Thoracic aorta (tissue), 2 donors: ENCODE results near the gene KLHL15. TPM values are rescaled to one million over a fixed set of nuclear protein-coding genes. Genes with fewer than 3 reads are reported as not detected.

Experiments
- ATAC-seq: fragments of 150-250 bp; one replicate; pipeline ENCODE4 v1.8.0; 2017; ENCODE audit warnings: low read depth; ENCODE audit not compliant: insufficient number of reproducible peaks, low FRiP score
- DNase-seq: peaks from one replicate; pipeline ENCODE4 v3.0.0-alpha.2; 2020; ENCODE audit warnings: low spot score
- H3K27ac ChIP-seq, 2 donors: fragments of 200-600 bp; sonication (generic); 1 replicate in 1 of 2; 2 replicates in 1 of 2; pipeline ENCODE4 v1.5.1; 2016; ENCODE audit warnings: mild to moderate bottlenecking in 2 of 2, moderate library complexity in 2 of 2
- H3K27me3 ChIP-seq: fragments of 200-600 bp; sonication (generic); replicated peaks from 2 replicates; pipeline ENCODE4 v1.6.0; 2016; ENCODE audit warnings: mild to moderate bottlenecking; ENCODE audit not compliant: insufficient read depth
- H3K36me3 ChIP-seq: fragments of 200-600 bp; sonication (generic); one replicate; pipeline ENCODE4 v1.5.1; 2016
- H3K4me1 ChIP-seq, 2 donors: fragments of 200-600 bp; sonication (generic); 1 replicate in 1 of 2; 2 replicates in 1 of 2; pipeline versions ENCODE4 v1.5.1 to v1.6.0; 2016; ENCODE audit warnings: low read depth in 2 of 2, mild to moderate bottlenecking in 1 of 2; ENCODE audit not compliant: control insufficient read depth in 1 of 2
- H3K4me3 ChIP-seq: fragments of 200-600 bp; sonication (generic); 2 replicates; pipeline ENCODE4 v1.5.1; 2016; ENCODE audit warnings: mild to moderate bottlenecking
- H3K9me3 ChIP-seq: fragments of 200-600 bp; sonication (generic); 2 replicates; pipeline ENCODE4 v1.5.1; 2016
- CTCF ChIP-seq: fragments of 200-600 bp; sonication (generic); IDR thresholded peaks from one replicate; pipeline ENCODE4 v1.5.1; 2019; ENCODE audit warnings: antibody characterized with exemption
- total RNA-seq, 2 donors: library from RNA; depleted of rRNA; stranded (reverse); fragments of >200 nt; gene quantifications; one replicate each; pipeline versions ENCODE4 v1.1.0 to v1.2.3, GENCODE V29; 2016

The KLHL15 gene
- total RNA-seq, 2 donors from 2014 or later = 4.7 to 13.1 TPM

- no peak overlapping the region for H3K4me3 ChIP-seq
- no peaks in the 10 kb centered on the region for H3K4me1 ChIP-seq
- H3K27ac ChIP-seq = no peak overlapping the region
- no peaks in the 10 kb centered on the region for H3K36me3 ChIP-seq
- H3K9me3 ChIP-seq = no peaks in the 10 kb centered on the region
- no peaks in the 10 kb centered on the region for H3K27me3 ChIP-seq
- no peak for TF ChIP-seq CTCF
- ATAC-seq = no peak
- no peak for DNase-seq
Measured at GRCh38 chrX:23964191-23964590, 62.8 kb downstream of the KLHL15 start.

GRCh38 chrX:23959781-23960180, 67.2 kb downstream of the KLHL15 start:
- ATAC-seq = no peak
- no peak for TF ChIP-seq CTCF
- H3K4me1 ChIP-seq = no peaks in the 10 kb centered on the region
- no peaks in the 10 kb centered on the region for H3K36me3 ChIP-seq
- no peak overlapping the region for H3K4me3 ChIP-seq
- no peak for DNase-seq
- H3K27ac ChIP-seq = no peak overlapping the region
- H3K27me3 ChIP-seq = no peaks in the 10 kb centered on the region
- H3K9me3 ChIP-seq = no peaks in the 10 kb centered on the region

GRCh38 chrX:23954396-23954795, 72.6 kb downstream of the KLHL15 start:
- Histone ChIP-seq H3K4me1 (no peaks in the 10 kb centered on the region), H3K27ac (no peak overlapping the region), H3K36me3 (no peaks in the 10 kb centered on the region), H3K27me3 (no peaks in the 10 kb centered on the region), H3K4me3 (no peak overlapping the region), H3K9me3 (no peaks in the 10 kb centered on the region)
- no peak for DNase-seq
- ATAC-seq = no peak
- TF ChIP-seq CTCF = no peak

GRCh38 chrX:23953908-23954269, 73.1 kb downstream of the KLHL15 start:
- Histone ChIP-seq H3K27me3 (no peaks in the 10 kb centered on the region), H3K4me1 (no peaks in the 10 kb centered on the region), H3K9me3 (no peaks in the 10 kb centered on the region), H3K4me3 (no peak overlapping the region), H3K36me3 (no peaks in the 10 kb centered on the region), H3K27ac (no peak overlapping the region)
- ATAC-seq (no peak), DNase-seq (no peak)
- TF ChIP-seq CTCF = no peak

GRCh38 chrX:23952984-23953907, 73.7 kb downstream of the KLHL15 start:
- H3K27me3 ChIP-seq = no peaks in the 10 kb centered on the region
- H3K9me3 ChIP-seq = no peaks in the 10 kb centered on the region
- no peak overlapping the region for H3K27ac ChIP-seq
- ATAC-seq (no peak), DNase-seq (no peak)
- H3K4me1 ChIP-seq = no peaks in the 10 kb centered on the region
- H3K4me3 ChIP-seq = peak overlapping the region; percentile 56
- no peaks in the 10 kb centered on the region for H3K36me3 ChIP-seq
- TF ChIP-seq CTCF = no peak
